MG63 (cell line): Measurements from ENCODE around the gene ATRIP. TPM values are rescaled to one million over a fixed set of nuclear protein-coding genes. Genes with fewer than 3 reads are reported as not detected.
A peak's percentile ranks its signal among the peaks of the same experiment; 100 is the strongest.
"Not testable (repeated sequence)": the region's sequence is repeated elsewhere in the genome, so short reads cannot be mapped to it uniquely, and the experiment has no call there.

Experiments
- DNase-seq: peaks from one replicate; pipeline ENCODE4 v3.0.0-alpha.2; 2020
- H3K27me3 ChIP-seq: fragments of 250-450 bp; sonication (Bioruptor Pico); 2 replicates; pipeline ENCODE4 v1.5.1; 2020; ENCODE audit warnings: mild to moderate bottlenecking, moderate library complexity
- H3K36me3 ChIP-seq: fragments of 250-450 bp; sonication (Bioruptor Pico); 2 replicates; pipeline ENCODE4 v1.5.1; 2020; ENCODE audit warnings: mild to moderate bottlenecking, moderate library complexity
- H3K4me3 ChIP-seq: fragments of 250-450 bp; sonication (Bioruptor Pico); 2 replicates; pipeline ENCODE4 v1.5.1; 2020; ENCODE audit warnings: mild to moderate bottlenecking, moderate library complexity
- H3K9me3 ChIP-seq: fragments of 250-450 bp; sonication (Bioruptor Pico); 2 replicates; pipeline ENCODE4 v1.5.1; 2020; ENCODE audit warnings: mild to moderate bottlenecking, moderate library complexity
- total RNA-seq: library from RNA; depleted of rRNA; stranded (reverse); fragments of >200 nt; shearing (Covaris generic); gene quantifications from 2 replicates; pipeline ENCODE4 v1.2.3, GENCODE V29; 2014; ENCODE audit warnings: low replicate concordance; rRNA removed

Gene ATRIP
- 6.8 and 25.3 TPM in 2 replicates for total RNA-seq

GRCh38 chr3:48446425-48447193, at the start of gene ATRIP:
ATRIP (plus strand) TSS chr3:48446737; CDS start chr3:48446846, 109 bp downstream.
- Histone ChIP-seq H3K36me3 (peaks cover 21% of the 10 kb centered on the region), H3K4me3 (peak within 1 kb of the TSS; percentile 74), H3K9me3 (no peaks in the 10 kb centered on the region), H3K27me3 (no peaks in the 10 kb centered on the region)
- DNase-seq, result peak; percentile 86

DNA sequence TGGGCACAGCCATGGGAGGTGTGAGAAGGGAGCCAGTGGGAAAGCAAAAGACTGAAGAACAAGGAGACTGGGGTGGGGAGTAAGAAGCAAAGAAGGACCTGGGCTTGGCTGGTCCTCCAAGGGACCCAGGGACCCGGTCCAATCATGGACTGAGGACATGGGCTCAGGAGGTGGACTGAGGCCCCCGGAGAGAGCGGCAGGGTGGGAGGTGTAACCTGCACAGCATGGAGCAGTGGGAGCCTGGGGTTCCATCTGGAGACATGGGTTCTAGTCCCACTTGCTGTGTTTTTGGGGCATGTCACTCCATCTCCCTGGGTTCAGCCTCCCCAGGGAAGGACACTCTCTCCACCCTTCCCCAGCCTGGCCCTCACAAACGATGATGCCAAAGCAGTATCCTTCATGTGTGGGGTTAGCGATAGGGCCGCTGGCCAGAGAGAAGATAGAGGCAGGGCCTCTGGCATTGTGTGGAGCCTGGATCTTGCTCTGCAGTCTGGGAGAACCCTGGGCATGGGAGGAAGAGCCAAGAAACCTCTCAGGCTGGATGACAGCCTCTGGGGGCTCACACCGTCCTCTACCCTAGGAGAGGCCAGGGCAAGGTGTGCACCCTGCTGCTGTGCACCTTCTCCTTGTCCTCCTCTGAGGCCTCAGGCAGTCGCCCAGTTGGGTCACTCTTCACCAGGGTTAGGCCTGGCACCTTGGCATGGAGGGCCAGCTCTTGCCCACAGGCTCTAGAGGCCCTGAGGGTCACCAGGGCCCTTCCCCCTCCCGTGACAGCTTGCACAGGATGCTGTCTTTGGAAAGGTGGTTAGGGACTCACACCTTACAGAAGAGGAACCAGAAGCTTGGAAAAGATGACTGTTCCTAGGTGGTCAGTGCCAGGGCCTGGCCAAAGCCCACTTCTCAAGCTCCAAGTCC, 48.5 kb upstream of the ATRIP start:
- Histone ChIP-seq H3K27me3 (no peaks in the 10 kb centered on the region; the same call in 1 of the 2 replicates), H3K9me3 (no peaks in the 10 kb centered on the region), H3K4me3 (no peak overlapping the region), H3K36me3 (no peaks in the 10 kb centered on the region)
- DNase-seq, result no peak

DNA sequence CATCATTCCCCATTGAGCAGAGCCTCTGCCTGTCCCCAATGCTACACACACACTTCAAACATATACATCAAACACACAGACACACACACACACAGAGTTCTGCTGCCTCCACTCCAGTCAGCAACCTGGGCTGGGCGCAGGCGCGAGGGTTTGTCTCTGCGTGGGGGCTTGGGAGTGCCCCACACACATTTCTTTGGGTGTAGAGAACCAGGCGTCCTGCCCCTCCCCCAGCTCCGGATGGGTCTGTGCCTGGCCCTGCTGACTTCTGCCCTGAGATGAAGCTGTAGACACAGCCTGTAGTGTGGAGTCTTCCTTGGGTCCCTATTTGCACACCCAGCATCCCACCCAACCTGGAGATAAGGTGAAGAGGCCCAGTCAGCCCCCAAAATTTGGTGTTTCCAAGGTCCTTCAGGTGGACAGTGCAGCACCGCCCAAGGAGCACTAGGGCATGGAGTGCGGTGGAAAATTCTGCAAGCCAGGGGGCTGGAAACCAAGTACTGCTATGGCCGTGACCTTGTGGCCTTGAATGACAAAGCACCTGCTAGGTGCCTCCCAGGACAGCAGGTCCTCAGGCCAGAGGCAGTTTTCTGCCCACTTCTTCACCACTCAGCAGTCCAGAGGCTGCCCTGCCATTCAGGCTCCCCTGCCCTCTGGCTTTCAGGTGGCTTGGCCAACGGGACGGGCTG, 47.7 kb upstream of the ATRIP start:
- no peaks in the 10 kb centered on the region for H3K36me3 ChIP-seq
- H3K27me3 ChIP-seq, result no peaks in the 10 kb centered on the region; the same call in 1 of the 2 replicates
- DNase-seq, result no peak
- H3K9me3 ChIP-seq, result no peaks in the 10 kb centered on the region
- H3K4me3 ChIP-seq, result no peak overlapping the region

DNA sequence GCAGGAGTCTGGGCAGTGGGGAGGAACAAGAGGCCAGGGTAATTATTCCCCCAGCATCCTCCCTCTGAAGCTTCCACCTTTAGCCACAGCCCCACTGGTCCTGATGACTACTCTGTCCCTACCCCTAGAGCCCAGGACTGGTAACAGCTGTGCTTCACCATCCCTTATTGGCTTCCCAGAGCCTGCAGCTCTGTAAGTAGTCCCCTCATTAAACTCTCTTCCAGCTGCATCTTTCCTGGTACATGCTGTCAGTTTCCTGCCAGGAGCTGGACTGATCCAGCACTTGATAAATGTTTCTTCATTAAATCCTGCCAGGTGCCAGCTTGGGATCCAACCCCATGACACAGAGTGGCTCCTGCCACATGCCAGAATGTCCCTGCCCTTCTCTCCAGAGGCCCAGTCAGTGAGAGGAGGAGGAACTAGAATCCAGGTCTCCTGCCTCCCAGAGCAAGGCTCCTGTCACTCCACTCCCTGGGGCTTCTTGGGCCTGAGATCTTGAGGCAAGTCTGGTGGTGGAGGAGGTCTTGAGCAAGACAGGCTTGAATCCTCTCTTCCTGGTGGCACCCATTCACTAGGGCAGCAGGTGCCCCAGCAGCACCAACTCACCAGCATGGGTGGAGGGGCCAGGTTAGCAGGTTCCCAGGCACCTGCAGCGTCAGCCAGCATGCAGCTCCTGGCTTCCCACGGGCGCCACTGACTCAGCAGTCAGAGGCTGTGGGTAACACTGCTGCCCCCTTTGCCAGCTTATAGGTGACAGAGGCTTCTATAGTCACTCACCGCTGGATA, 47.0 kb upstream of the ATRIP start:
- no peaks in the 10 kb centered on the region; the same call in 1 of the 2 replicates for H3K27me3 ChIP-seq
- H3K36me3 ChIP-seq, result no peaks in the 10 kb centered on the region
- H3K9me3 ChIP-seq, result no peaks in the 10 kb centered on the region
- H3K4me3 ChIP-seq, result no peak overlapping the region
- DNase-seq, result no peak

- Histone ChIP-seq H3K4me3 (no peak overlapping the region), H3K36me3 (no peaks in the 10 kb centered on the region), H3K9me3 (no peaks in the 10 kb centered on the region), H3K27me3 (no peaks in the 10 kb centered on the region)
- no peak for DNase-seq
Measured at GRCh38 chr3:48400824-48401433, 45.6 kb upstream of the ATRIP start.

- not testable (repeated sequence) for DNase-seq, H3K4me3 ChIP-seq
Measured at GRCh38 chr3:48401434-48401901, 45.1 kb upstream of the ATRIP start.

DNA sequence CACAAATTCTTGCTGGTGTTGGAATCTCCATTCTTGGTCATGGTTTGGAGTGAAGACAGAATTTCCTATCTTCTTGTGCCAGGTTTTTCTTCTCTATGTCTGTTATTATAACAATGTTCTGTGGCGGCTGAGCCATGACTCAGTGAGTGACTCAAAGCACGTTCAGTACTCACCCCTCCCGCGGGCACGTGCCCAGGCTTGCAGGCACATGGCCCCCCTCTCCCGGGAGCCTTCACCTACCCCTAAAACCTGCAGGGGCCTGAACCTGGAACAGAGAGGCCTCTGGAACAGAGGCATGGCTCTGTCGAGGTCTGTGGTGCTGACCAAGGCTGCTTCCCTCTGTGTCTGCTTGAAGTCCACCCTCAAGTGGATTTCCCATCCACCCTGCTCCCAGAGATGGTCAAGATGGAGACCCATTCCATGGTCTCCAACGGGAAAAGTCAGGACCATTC, 44.2 kb upstream of the ATRIP start:
- Histone ChIP-seq H3K9me3 (no peaks in the 10 kb centered on the region), H3K36me3 (no peaks in the 10 kb centered on the region), H3K4me3 (no peak overlapping the region), H3K27me3 (no peaks in the 10 kb centered on the region)
- DNase-seq, result peak; percentile 91

More at GRCh38 chr3:48401434-48401901, 45.1 kb upstream of the ATRIP start:
- H3K27me3 ChIP-seq, H3K9me3 ChIP-seq, H3K36me3 ChIP-seq: not testable (repeated sequence)

DNA sequence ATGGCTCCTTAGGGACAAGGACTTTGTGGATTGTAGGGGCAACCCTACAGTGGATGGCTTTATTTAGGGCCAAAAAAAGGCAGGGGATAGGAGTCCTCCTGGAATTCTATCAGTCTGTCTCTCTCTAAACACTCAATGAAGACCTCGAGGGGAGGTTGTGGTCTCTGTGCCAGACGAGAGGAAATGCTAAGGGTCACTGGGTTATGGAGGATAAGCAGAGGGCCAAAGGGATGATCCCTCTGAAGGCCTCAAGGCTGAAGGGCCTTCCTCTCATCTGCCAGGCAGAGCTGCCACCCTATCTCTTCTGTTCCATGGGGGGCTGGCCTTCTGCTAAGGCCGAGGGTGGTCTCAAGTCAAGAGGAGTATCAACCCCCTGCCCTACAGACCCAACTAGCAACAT, 43.6 kb upstream of the ATRIP start:
- Histone ChIP-seq H3K36me3 (no peaks in the 10 kb centered on the region), H3K9me3 (no peaks in the 10 kb centered on the region), H3K4me3 (no peak overlapping the region), H3K27me3 (no peaks in the 10 kb centered on the region)
- DNase-seq, result no peak

DNA sequence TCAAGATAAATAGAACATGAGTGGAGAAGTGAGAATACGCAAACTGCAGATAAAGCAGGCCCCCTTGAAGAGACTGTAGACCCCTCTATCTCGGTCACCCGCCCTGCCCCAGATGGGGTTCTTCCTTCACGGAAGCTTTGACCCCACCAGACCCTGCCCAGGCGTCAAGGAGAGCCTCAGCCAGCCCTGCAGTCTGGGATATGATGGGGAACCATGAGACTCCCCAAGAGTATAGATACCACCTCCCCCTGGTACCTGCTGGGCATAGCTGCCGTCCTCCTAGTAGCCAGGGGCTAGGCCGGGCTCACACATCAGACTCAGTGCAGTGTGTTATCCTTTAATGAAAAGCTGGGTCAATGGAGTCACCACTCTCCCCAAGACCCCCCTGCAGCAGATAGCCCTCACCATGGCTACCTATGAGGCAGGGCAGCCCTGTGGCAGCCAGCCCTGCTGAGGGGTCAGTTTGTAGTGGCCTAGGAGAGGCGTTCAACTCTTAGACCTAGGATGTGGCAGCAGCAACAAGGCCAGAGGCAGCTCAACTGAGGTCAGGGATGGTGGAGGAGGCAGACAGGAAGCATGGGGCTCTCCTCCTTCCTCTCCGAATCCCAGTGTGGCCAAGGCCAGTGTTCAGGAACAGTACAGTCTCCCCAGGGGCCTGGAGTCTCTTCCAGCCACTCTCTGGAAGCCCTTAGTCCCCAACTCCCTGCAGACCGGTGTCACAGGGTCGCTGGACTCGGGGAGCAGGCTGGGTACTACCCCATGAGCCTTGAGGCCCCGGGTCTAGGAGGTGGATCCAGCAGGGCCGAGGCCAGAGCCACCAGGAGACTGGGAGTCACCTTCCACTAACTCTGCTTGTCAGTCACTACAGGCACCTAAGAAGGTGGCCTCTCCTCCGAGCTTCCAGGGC, 42.8 kb upstream of the ATRIP start:
- Histone ChIP-seq H3K9me3 (no peaks in the 10 kb centered on the region), H3K36me3 (no peaks in the 10 kb centered on the region), H3K27me3 (no peaks in the 10 kb centered on the region), H3K4me3 (no peak overlapping the region)
- DNase-seq, result no peak

DNA sequence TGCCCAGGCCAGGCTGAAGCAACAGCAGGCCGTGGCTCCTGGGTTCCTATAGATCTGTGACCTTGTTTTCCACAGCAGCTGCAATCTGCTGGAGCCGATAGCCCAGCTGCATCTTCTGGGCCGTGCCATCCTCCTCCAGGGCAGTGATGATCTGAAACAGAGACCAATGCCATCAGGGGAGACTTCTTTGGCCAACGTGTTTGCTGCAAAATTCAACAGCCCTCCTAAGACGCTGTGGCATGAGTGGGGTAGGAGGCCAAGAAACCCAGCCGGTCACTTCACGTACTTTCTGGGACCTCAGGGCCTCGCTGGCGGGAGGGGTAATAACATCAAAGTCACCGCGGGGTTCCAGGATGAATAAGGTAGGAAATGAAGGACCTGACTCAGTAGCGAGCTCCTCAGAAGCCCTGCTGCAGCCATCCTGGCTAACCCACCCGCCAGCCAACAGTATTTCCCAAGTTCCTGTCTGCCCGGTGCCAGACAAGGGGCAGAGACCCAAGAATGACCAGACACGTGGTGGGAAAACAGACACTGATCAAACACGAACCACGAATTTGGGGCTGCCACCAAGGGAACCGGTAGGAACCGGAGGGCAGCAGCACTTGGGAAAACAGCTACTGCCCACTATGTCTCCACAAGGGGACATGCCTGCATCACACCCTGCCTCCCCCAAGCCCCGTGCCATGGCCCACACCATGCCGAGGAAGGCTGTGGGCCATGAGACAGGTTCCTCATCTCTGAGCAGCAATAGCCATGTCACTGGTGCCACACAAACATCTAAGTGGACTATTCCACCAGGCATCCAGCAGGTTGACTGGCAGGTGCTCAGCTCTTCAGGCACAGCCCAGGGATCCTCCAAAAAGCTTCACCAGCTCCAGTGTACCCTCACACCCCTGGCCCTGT, 41.8 kb upstream of the ATRIP start:
- no peak for DNase-seq

GRCh38 chr3:48405343-48405881, 41.1 kb upstream of the ATRIP start:
- no peak for DNase-seq

More for the DNA sequence above, 41.8 kb upstream of the ATRIP start:
- Histone ChIP-seq H3K4me3 (no peak overlapping the region), H3K27me3 (no peaks in the 10 kb centered on the region), H3K9me3 (no peaks in the 10 kb centered on the region), H3K36me3 (no peaks in the 10 kb centered on the region)

DNA sequence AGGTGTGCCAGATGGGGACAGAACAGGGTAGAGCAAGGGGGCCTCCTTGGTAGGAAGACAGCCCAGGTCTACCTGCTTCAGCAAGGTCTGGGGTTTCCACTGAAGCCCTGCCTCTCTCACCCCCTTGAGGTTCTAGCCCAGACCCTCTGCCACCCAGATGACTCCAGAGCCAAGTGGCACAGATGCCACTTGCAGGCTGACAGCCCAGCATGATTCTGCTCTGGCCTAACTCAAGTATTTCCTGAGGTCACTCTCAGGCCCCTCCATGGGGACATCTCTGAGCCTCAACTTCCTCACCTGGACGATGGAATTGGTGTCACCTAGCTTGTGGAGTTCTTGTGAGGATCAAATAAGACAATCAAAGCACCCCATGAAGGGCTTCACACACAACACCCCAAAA, 40.6 kb upstream of the ATRIP start:
- H3K36me3 ChIP-seq, result no peaks in the 10 kb centered on the region
- no peak for DNase-seq
- H3K9me3 ChIP-seq, result no peaks in the 10 kb centered on the region
- H3K4me3 ChIP-seq, result no peak overlapping the region
- no peaks in the 10 kb centered on the region for H3K27me3 ChIP-seq

More at GRCh38 chr3:48405343-48405881, 41.1 kb upstream of the ATRIP start:
- Histone ChIP-seq H3K4me3 (no peak overlapping the region), H3K36me3 (no peaks in the 10 kb centered on the region), H3K9me3 (no peaks in the 10 kb centered on the region), H3K27me3 (no peaks in the 10 kb centered on the region)
